GM12878 (cell line): ENCODE measurements around the gene SLC17A8. TPM values are rescaled to one million over a fixed set of nuclear protein-coding genes. Genes with fewer than 3 reads are reported as not detected.

Source experiments
- ATAC-seq: fragments of 200-7000 bp; cut with Tn5 transposase; 3 replicates; pipeline ENCODE4 v1.9.1; 2020; ENCODE audit warnings: mild to moderate bottlenecking, moderate library complexity
- BruUV-seq: library from RNA; stranded (reverse); fragments of 400-500 nt; replicated peaks from 2 replicates; lab custom pipeline; 2021; lab: Mats Ljungman, UMichigan
- CTCF ChIA-PET: fragments of 300-600 bp; sonication (Branson Sonifier 250); formaldehyde crosslinking; extraction: SDS; loops from one replicate; lab custom pipeline; 2021; ENCODE audit warnings: inconsistent platforms; lab: Yijun Ruan, JAX
- POLR2A ChIA-PET: fragments of 350-600 bp; formaldehyde crosslinking; extraction: SDS; loops from one replicate; lab custom pipeline; 2021; ENCODE audit warnings: inconsistent platforms; lab: Charles Lee
- RAD21 ChIA-PET: fragments of 300-600 bp; sonication (Branson Sonifier 250); formaldehyde crosslinking; loops from one replicate; lab custom pipeline; 2023; ENCODE audit warnings: antibody characterized with exemption; ENCODE audit not compliant: unreplicated experiment; lab: Charles Lee
- SMC1A ChIA-PET: fragments of 300-600 bp; sonication (Branson Sonifier 250); formaldehyde crosslinking; loops from one replicate; lab custom pipeline; 2023; ENCODE audit not compliant: unreplicated experiment, uncharacterized antibody; lab: Charles Lee
- DNase-seq: peaks from one replicate; pipeline ENCODE4 v3.0.0-alpha.2; 2011; ENCODE audit warnings: low read depth, low spot score
- FAIRE-seq: peaks from 3 replicates; lab custom pipeline; 2011; peaks lifted over from hg19 to GRCh38; lab: Jason Lieb, UNC
- H2AFZ ChIP-seq: 2 replicates; pipeline ENCODE4 v1.6.0; 2011; ENCODE audit warnings: low read depth, low read length, control low read depth; ENCODE audit not compliant: control insufficient read depth
- H3K27ac ChIP-seq: 2 replicates; pipeline ENCODE4 v1.5.1; 2011; ENCODE audit warnings: control low read depth; ENCODE audit not compliant: control insufficient read depth, insufficient read depth
- H3K27me3 ChIP-seq, 2 experiments: replicated peaks in 1 of 2; 2 replicates each; pipeline versions ENCODE4 v1.6.0 to v1.6.1; 2011; ENCODE audit warnings: low read length in 1 of 2; ENCODE audit not compliant: control insufficient read depth in 2 of 2, insufficient read depth in 2 of 2
- H3K36me3 ChIP-seq, 2 experiments: 2 replicates each; pipeline ENCODE4 v1.5.1; 2011; ENCODE audit warnings: low read length in 1 of 2; ENCODE audit not compliant: control insufficient read depth in 2 of 2, insufficient read depth in 2 of 2
- H3K4me1 ChIP-seq: 2 replicates; pipeline ENCODE4 v1.6.1; 2011; ENCODE audit warnings: mild to moderate bottlenecking, low read length, moderate library complexity, mixed read lengths; ENCODE audit not compliant: control insufficient read depth, insufficient read depth
- H3K4me2 ChIP-seq: 2 replicates; pipeline ENCODE4 v1.6.0; 2011; ENCODE audit warnings: control low read depth; ENCODE audit not compliant: control insufficient read depth, insufficient read depth
- H3K4me3 ChIP-seq: fragments of 200-600 bp; sonication (generic); 2 replicates; pipeline ENCODE4 v1.5.1; 2016
- H3K79me2 ChIP-seq: 2 replicates; pipeline ENCODE4 v1.6.0; 2011; ENCODE audit warnings: low read length; ENCODE audit not compliant: control insufficient read depth, insufficient read depth
- H3K9ac ChIP-seq: 2 replicates; pipeline ENCODE4 v1.8.0; 2011; ENCODE audit warnings: low read length, control low read depth, mixed read lengths; ENCODE audit not compliant: control insufficient read depth, insufficient read depth
- H3K9me3 ChIP-seq: replicated peaks from 3 replicates; pipeline ENCODE4 v1.5.1; 2011; ENCODE audit warnings: mild to moderate bottlenecking, low read length; ENCODE audit not compliant: control insufficient read depth, insufficient read depth
- H4K20me1 ChIP-seq: 2 replicates; pipeline ENCODE4 v1.6.0; 2011; ENCODE audit not compliant: control insufficient read depth, insufficient read depth
- ATF3 ChIP-seq: IDR thresholded peaks from 2 replicates; pipeline ENCODE4 v1.6.1; 2011; ENCODE audit warnings: low read depth, mild to moderate bottlenecking, low read length, moderate library complexity, borderline replicate concordance; ENCODE audit errors: extremely low read depth
- CBX5 ChIP-seq: sonication (generic); IDR thresholded peaks from 2 replicates; pipeline ENCODE4 v1.6.1; 2016; ENCODE audit warnings: low read depth, moderate library complexity, mild to moderate bottlenecking, inconsistent platforms
- ETV6 ChIP-seq, 2 experiments: fragments of 450-650 bp in 1 of 2; IDR thresholded peaks in 1 of 2; conservative IDR thresholded peaks in 1 of 2; 2 replicates each; pipeline ENCODE4 v1.6.1; 2014; ENCODE audit warnings: antibody characterized with exemption in 1 of 2, borderline replicate concordance in 1 of 2, low read depth in 1 of 2, mild to moderate bottlenecking in 1 of 2, moderate library complexity in 1 of 2
- EZH2 ChIP-seq: IDR thresholded peaks from 2 replicates; pipeline ENCODE4 v1.6.1; 2012; ENCODE audit warnings: low read depth, mild to moderate bottlenecking, control low read depth, inconsistent platforms, low read length, borderline replicate concordance; ENCODE audit not compliant: control insufficient read depth
- FOXK2 ChIP-seq: fragments of 450-650 bp; IDR thresholded peaks from 2 replicates; pipeline ENCODE4 v1.6.1; 2017; ENCODE audit warnings: mild to moderate bottlenecking, moderate library complexity
- FOXM1 ChIP-seq: IDR thresholded peaks from 2 replicates; pipeline ENCODE4 v1.6.1; 2012; ENCODE audit warnings: low read depth, mild to moderate bottlenecking, inconsistent platforms, low read length, moderate library complexity
- MTA2 ChIP-seq: fragments of 450-650 bp; IDR thresholded peaks from 2 replicates; pipeline ENCODE4 v1.6.1; 2016; ENCODE audit warnings: low read depth, mild to moderate bottlenecking, moderate library complexity
- POLR2AphosphoS5 ChIP-seq: IDR thresholded peaks from 2 replicates; pipeline ENCODE4 v1.6.1; 2011; ENCODE audit warnings: mild to moderate bottlenecking, low read length, inconsistent platforms
- POU2F2 ChIP-seq: IDR thresholded peaks from 3 replicates; pipeline ENCODE4 v1.6.1; 2011; ENCODE audit warnings: low read depth, mild to moderate bottlenecking, low read length, borderline replicate concordance
- RBBP5 ChIP-seq: fragments of 200-600 bp; sonication (generic); conservative IDR thresholded peaks from 2 replicates; pipeline ENCODE4 v1.6.1; 2016
- SUPT20H ChIP-seq: IDR thresholded peaks from 2 replicates; pipeline ENCODE4 v1.6.1; 2011; ENCODE audit warnings: low read depth, mild to moderate bottlenecking, low read length, moderate library complexity, borderline replicate concordance; ENCODE audit not compliant: control insufficient read depth
- SUZ12 ChIP-seq: fragments of 200-600 bp; sonication (generic); IDR thresholded peaks from one replicate; pipeline ENCODE4 v1.6.1; 2018; ENCODE audit warnings: antibody characterized with exemption, mild to moderate bottlenecking; ENCODE audit not compliant: unreplicated experiment
- TAF1 ChIP-seq: IDR thresholded peaks from 2 replicates; pipeline ENCODE4 v1.6.1; 2011; ENCODE audit warnings: mild to moderate bottlenecking, low read depth, low read length, borderline replicate concordance
- YY1 ChIP-seq: IDR thresholded peaks from 2 replicates; pipeline ENCODE4 v1.6.1; 2011; ENCODE audit warnings: low read depth, mild to moderate bottlenecking, low read length
- ZBTB4 ChIP-seq: fragments of 450-650 bp; formaldehyde crosslinking; IDR thresholded peaks from 2 replicates; pipeline ENCODE4 v1.4.0; 2022; ENCODE audit warnings: mild to moderate bottlenecking, moderate library complexity
- ZSCAN29 ChIP-seq: fragments of 450-650 bp; IDR thresholded peaks from 2 replicates; pipeline ENCODE4 v1.6.1; 2017; ENCODE audit warnings: mild to moderate bottlenecking, moderate library complexity
- in situ Hi-C: fragments of 300-500 bp; cut with MboI; formaldehyde crosslinking; loops from 9 replicates; pipeline ENCODE4 v1.14.3; 2018; ENCODE audit warnings: mixed read lengths
- intact Hi-C: fragments of 100-400 bp; cut with micrococcal nuclease; formaldehyde crosslinking; loops from one replicate; pipeline ENCODE4 v1.14.2; 2022; ENCODE audit not compliant: unreplicated experiment
- polyA plus RNA-seq, 11 experiments: library from polyadenylated mRNA; depleted of rRNA in 4 of 11; unstranded in 6 of 11; stranded (reverse) in 5 of 11; fragments of >200 nt; fragmentation: Nextera tagmentation in 4 of 11; fragmentation: Illumina TruSeq in 1 of 11; extraction: Ambion mirVana in 4 of 11; extraction: Trizol in 1 of 11; gene quantifications; 1 replicate in 1 of 11; 2 replicates in 10 of 11; pipeline versions ENCODE4 v1.2.1 to v1.2.3, GENCODE V29; 2011 to 2016; ENCODE audit warnings: inconsistent platforms in 2 of 11, missing spikeins in 2 of 11, low read depth in 1 of 11
- total RNA-seq, 4 experiments: library from RNA; depleted of rRNA in 3 of 4; stranded (reverse); fragments of >200 nt in 3 of 4; fragmentation: Illumina TruSeq in 1 of 4; extraction: Trizol in 1 of 4; gene quantifications; 2 replicates each; pipeline versions ENCODE4 v1.2.1 to v1.2.3, GENCODE V29; 2013 to 2021

SLC17A8 gene
- total and polyA plus RNA-seq, 10 of the 15 experiments (the other 5 are each of a cell fraction or from before 2014, with no cell fraction given): 0.18 TPM; not detected in 9

GRCh38 chr12:100422646-100423045 lies 65.8 kb downstream of the SLC17A8 start:
- Histone ChIP-seq H3K79me2 (no peaks in the 10 kb centered on the region), H3K9me3 (no peaks in the 10 kb centered on the region), H2AFZ (no peak overlapping the region), H3K27me3 (peaks cover 0 to 2% of the 10 kb centered on the region in 2 experiments; a peak in 1 of 4 replicates), H3K36me3 (no peaks in the 10 kb centered on the region), H3K4me3 (no peak overlapping the region), H3K27ac (no peak overlapping the region), H3K9ac (no peak overlapping the region), H3K4me2 (no peak overlapping the region), H3K4me1 (no peaks in the 10 kb centered on the region)
- in situ Hi-C loops: no loop called here
- ChIA-PET RAD21 (no interaction called here), CTCF (no interaction called here)
- FAIRE-seq (no peak), DNase-seq (no peak)
- TF ChIP-seq ZSCAN29 (no peak), SUPT20H (no peak), TAF1 (no peak), RBBP5 (no peak), ZBTB4 (CRISPR knock-in tag) (no peak), SUZ12 (no peak), EZH2 (no peak), ATF3 (no peak), MTA2 (no peak), FOXK2 (no peak), FOXM1 (no peak), YY1 (no peak), ETV6 (conservative IDR thresholded peaks at IDR 0.05 in 1 of 2, IDR thresholded peaks at IDR 0.05 in 1 of 2; ENCODE audit: borderline replicate concordance in 1 of 2, low read depth in 1 of 2) (no peak), POLR2AphosphoS5 (no peak), POU2F2 (no peak), CBX5 (no peak)
- TF ChIP-seq, all 136 proteins: peak for 0
- ChIA-PET SMC1A (interaction anchor here (0.8 kb wide), 1 partner anchor 1118 kb away, joined by 3 read pairs; no protein-coding TSS in a partner anchor), POLR2A (no interaction called here)
- BruUV-seq: no TSS peak
- H4K20me1 ChIP-seq: no peaks in the 10 kb centered on the region
- intact Hi-C loops: no loop called here
- ATAC-seq: no peak
